Measurements from ENCODE around the gene SERINC1. TPM values are rescaled to one million over a fixed set of nuclear protein-coding genes. Genes with fewer than 3 reads are reported as not detected.
A peak's percentile ranks its signal among the peaks of the same experiment; 100 is the strongest.
"Not testable (repeated sequence)": the region's sequence is repeated elsewhere in the genome, so short reads cannot be mapped to it uniquely, and the experiment has no call there.

SERINC1 gene
- 10 to 100 TPM; 31.3 to 84.3 TPM for total RNA-seq

- H3K36me3 ChIP-seq (replicated peaks in 1 of 2; ENCODE audit: insufficient read depth in 1 of 2, low read depth in 2 of 2), result no peaks in the 10 kb centered on the region
- ATAC-seq (peak; percentile 99), DNase-seq (peak; percentile 93 to 96 (median 94))
- H3K9me3 ChIP-seq, result no peaks in the 10 kb centered on the region
- intact Hi-C loops (cut with DNase I), result no loop called here
- H3K4me3 ChIP-seq, result peak within 1 kb of the TSS; percentile 77 to 92
- peaks cover 28% of the 10 kb centered on the region for H3K4me1 ChIP-seq
- 0 to 1% methylated on average over 45 to 48 of the region's 49 CpGs for WGBS, 2 donors
- TF ChIP-seq POLR2A (IDR thresholded peaks at IDR 0.05) (peak; percentile 64 to 94 (median 92)), CTCF (IDR thresholded peaks at IDR 0.05) (no peak)
- H3K27me3 ChIP-seq, result no peaks in the 10 kb centered on the region
- H3K27ac ChIP-seq, result peak within 1 kb of the TSS; percentile 78 to 94 (median 90)
Measured at GRCh38 chr6:122471107-122472021, at the start of gene SERINC1. SERINC1 (minus strand) TSS chr6:122471807; CDS start chr6:122471737, 70 bp downstream.

- intact Hi-C loops (cut with DNase I), result no loop called here
- no peak for DNase-seq
Measured at GRCh38 chr6:122511193-122511924, 39.8 kb upstream of the SERINC1 start.

GRCh38 chr6:122505170-122505569 lies 33.6 kb upstream of the SERINC1 start:
- not testable (repeated sequence) for ATAC-seq

More at GRCh38 chr6:122511193-122511924, 39.8 kb upstream of the SERINC1 start:
- H3K4me1 ChIP-seq, result no peaks in the 10 kb centered on the region
- no peak for TF ChIP-seq CTCF (IDR thresholded peaks at IDR 0.05)
- TF ChIP-seq POLR2A (IDR thresholded peaks at IDR 0.05), result no peak
- H3K27ac ChIP-seq, result no peak overlapping the region
- H3K4me3 ChIP-seq, result no peak overlapping the region
- no peaks in the 10 kb centered on the region for H3K36me3 ChIP-seq (replicated peaks in 1 of 2; ENCODE audit: insufficient read depth in 1 of 2, low read depth in 2 of 2)
- H3K27me3 ChIP-seq, result no peaks in the 10 kb centered on the region
- H3K9me3 ChIP-seq, result no peaks in the 10 kb centered on the region
- 88 to 90% methylated on average over 13 of the region's 13 CpGs for WGBS, 2 donors
- no peak for ATAC-seq

GRCh38 chr6:122501475-122501874 lies 29.9 kb upstream of the SERINC1 start:
- ATAC-seq, result no peak
- intact Hi-C loops (cut with DNase I), result no loop called here
- no peaks in the 10 kb centered on the region for H3K9me3 ChIP-seq
- no peak for TF ChIP-seq POLR2A (IDR thresholded peaks at IDR 0.05)
- no peak for TF ChIP-seq CTCF (IDR thresholded peaks at IDR 0.05)
- no peak for DNase-seq
- no peaks in the 10 kb centered on the region for H3K4me1 ChIP-seq
- 87 to 91% methylated on average over 4 of the region's 4 CpGs for WGBS, 2 donors
- no peak overlapping the region for H3K4me3 ChIP-seq
- no peaks in the 10 kb centered on the region for H3K36me3 ChIP-seq (replicated peaks in 1 of 2; ENCODE audit: insufficient read depth in 1 of 2, low read depth in 2 of 2)
- H3K27me3 ChIP-seq, result no peaks in the 10 kb centered on the region
- no peak overlapping the region for H3K27ac ChIP-seq

More at GRCh38 chr6:122505170-122505569, 33.6 kb upstream of the SERINC1 start:
- H3K9me3 ChIP-seq; H3K27me3 ChIP-seq; DNase-seq; H3K4me1 ChIP-seq; H3K4me3 ChIP-seq; H3K27ac ChIP-seq; intact Hi-C loops (cut with DNase I); H3K36me3 ChIP-seq (replicated peaks in 1 of 2; ENCODE audit: insufficient read depth in 1 of 2, low read depth in 2 of 2): not testable (repeated sequence)
- WGBS, 2 donors, result 83 to 89% methylated on average over 3 of the region's 3 CpGs

- H3K4me3 ChIP-seq, result no peak overlapping the region
- ATAC-seq, result no peak
- no peak overlapping the region for H3K27ac ChIP-seq
- intact Hi-C loops (cut with DNase I), result no loop called here
- H3K9me3 ChIP-seq, result no peaks in the 10 kb centered on the region
- DNase-seq, result no peak
- no peaks in the 10 kb centered on the region for H3K27me3 ChIP-seq
- 68 to 78% methylated on average over 3 of the region's 3 CpGs for WGBS, 2 donors
- no peaks in the 10 kb centered on the region for H3K4me1 ChIP-seq
- no peak for TF ChIP-seq POLR2A (IDR thresholded peaks at IDR 0.05)
- no peak for TF ChIP-seq CTCF (IDR thresholded peaks at IDR 0.05)
- H3K36me3 ChIP-seq (replicated peaks in 1 of 2; ENCODE audit: insufficient read depth in 1 of 2, low read depth in 2 of 2), result no peaks in the 10 kb centered on the region
Measured at GRCh38 chr6:122495612-122496011, 24.0 kb upstream of the SERINC1 start.
